ENCODE measurements around the gene IRGQ.
"Not testable (repeated sequence)": the region's sequence is repeated elsewhere in the genome, so short reads cannot be mapped to it uniquely, and the experiment has no call there.

Gene IRGQ

GRCh38 chr19:43596842-43597461 is 1.0 kb upstream of the IRGQ start:
- no peak for DNase-seq

- DNase-seq, result peak; percentile 28
These were observed 332 bp downstream of the IRGQ start for GRCh38 chr19:43595605-43595998.

- peak; percentile 79 for DNase-seq
These were observed 977 bp downstream of the IRGQ start for GRCh38 chr19:43594710-43595604.

DNA sequence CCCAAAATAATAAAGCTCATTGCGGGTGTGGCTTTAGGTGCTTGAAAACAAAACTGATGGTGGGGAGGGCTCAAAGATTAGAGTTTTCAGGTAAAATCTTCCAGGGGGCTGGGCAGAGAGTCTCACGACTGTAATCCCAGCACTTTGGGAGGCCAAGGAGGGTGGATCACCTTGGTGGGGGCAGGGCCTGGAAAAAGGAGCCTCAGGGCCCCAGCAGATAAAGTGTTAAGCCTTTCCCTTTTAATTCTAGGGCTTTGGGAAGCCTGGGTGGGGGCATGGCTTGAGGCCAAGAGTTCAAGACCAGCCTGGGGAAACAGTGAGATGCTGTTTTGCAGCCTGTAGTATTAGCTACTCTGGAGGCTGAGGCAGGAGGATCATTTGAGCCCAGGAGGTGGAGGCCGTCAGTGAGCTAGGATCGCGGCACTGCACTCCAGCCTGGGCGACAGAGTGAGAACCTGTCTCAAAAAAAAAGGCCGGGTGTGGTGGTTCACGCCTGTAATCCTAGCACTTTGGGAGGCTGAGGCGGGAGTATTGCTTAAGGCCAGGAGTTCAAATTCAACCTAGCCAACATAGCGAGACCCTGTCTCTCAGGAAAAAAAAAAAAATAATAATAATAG is 1.7 kb downstream of the IRGQ start:
- no peak for DNase-seq

DNA sequence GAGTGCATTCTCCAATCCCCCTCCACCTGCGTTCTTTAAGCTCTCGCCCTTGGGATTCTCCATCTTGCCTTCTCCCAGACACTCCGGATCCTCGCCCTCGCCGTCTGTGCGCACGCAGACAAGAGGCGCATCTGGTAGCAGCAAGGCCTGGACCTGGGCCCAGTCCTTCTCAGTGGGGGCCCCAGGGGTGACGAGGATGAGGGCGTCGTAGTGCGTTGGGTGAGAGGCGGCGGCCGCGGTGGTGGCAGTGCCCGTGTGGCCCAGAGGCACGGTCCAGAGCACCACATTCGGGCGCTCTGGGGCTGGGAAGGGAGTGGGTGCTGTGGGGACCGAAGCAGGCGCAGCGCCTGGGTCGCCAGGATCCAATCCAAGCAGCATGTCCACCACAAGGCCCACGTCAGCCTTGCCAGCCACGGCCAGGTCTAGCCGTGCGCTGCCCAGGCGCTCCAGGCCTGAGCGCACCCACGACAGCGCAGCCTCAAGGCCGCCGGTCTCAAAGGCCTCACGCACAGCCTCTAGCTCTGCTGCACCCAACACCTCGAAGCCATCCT is 3.1 kb downstream of the IRGQ start:
- no peak for DNase-seq

GRCh38 chr19:43591904-43592772 is 3.8 kb downstream of the IRGQ start:
- DNase-seq, result no peak

- no peak for DNase-seq
These were observed 6.3 kb downstream of the IRGQ start for GRCh38 chr19:43589678-43590077.

DNA sequence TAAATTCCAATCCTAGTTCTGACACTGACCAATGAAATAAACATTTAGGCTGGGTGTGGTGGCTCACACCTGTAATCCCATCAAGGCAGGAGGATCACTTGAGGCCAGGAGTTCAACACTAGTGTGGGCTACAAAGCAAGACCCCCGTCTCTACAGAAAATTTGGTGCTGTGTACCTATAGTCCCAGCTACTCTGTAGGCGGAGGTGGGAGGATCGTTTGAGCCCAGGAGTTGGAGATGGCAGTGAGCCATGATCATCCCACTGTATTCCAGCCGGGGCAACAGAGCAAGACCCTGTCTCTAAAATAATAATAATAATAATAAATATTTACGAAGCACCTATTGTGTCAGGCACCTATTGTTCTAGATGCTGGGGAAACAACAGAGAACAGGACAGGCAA is 6.7 kb downstream of the IRGQ start:
- DNase-seq, result no peak

DNA sequence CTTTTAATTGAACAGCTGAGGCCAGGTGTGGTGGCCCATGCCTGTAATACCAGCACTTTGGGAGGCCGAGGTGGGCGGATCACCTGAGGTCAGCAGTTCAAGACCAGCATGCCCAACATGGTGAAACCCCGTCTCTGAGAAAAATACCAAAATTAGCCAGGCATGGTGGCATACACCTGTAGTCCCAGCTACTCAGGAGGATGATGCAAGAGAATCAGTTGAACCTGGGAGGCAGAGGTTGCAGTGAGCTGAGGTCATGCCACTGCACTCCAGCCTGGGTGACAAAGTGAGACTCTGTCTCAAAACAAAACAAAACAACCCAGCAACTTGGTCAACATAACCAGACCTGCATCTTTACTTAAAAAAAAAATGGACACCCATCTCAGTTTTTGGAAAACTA is 8.9 kb downstream of the IRGQ start:
- not testable (repeated sequence) for DNase-seq

DNA sequence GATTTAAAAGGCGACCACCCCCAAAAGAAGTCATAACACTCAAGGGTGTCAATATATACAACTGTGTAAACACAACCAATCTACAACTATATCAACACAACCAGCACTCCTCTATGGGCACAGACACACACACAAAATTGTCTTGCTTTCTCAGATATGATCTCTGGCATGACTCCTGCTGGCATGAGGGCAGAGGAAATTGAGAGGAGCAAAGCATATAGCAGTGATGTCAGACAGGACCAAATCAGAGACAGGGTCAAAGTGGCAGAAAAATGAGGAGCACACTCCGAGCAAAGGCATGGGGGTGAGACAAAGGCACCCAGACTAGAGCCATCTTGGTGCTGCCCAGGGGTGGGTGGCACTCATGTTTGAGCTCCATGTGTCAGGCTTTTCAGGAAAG is 9.6 kb downstream of the IRGQ start:
- no peak for DNase-seq

DNA sequence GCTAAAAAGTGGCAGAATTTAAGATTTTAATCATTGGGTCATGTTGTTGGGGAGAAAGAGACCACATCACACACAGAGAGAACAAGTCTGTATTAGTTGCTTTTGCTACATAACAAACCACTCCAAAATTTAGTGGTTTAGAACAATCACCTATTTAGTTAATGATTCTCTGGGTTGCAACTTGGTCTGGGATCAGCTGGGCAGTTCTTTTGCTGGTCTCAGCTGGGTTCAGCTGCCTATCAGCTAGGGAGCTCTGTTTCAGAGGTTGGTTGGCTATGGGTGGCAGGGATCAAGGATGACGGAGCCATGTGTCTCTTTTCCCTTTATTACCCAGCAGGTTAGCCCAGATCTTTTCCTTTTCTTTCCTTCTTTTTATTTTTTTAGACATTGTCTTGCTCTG is 11.4 kb downstream of the IRGQ start:
- DNase-seq, result no peak

GRCh38 chr19:43582495-43582894 is 13.4 kb downstream of the IRGQ start:
- no peak for DNase-seq

- DNase-seq, result no peak
These were observed 14.5 kb downstream of the IRGQ start for GRCh38 chr19:43581467-43581866.

GRCh38 chr19:43578787-43579186 is 17.1 kb downstream of the IRGQ start:
- no peak for DNase-seq

DNA sequence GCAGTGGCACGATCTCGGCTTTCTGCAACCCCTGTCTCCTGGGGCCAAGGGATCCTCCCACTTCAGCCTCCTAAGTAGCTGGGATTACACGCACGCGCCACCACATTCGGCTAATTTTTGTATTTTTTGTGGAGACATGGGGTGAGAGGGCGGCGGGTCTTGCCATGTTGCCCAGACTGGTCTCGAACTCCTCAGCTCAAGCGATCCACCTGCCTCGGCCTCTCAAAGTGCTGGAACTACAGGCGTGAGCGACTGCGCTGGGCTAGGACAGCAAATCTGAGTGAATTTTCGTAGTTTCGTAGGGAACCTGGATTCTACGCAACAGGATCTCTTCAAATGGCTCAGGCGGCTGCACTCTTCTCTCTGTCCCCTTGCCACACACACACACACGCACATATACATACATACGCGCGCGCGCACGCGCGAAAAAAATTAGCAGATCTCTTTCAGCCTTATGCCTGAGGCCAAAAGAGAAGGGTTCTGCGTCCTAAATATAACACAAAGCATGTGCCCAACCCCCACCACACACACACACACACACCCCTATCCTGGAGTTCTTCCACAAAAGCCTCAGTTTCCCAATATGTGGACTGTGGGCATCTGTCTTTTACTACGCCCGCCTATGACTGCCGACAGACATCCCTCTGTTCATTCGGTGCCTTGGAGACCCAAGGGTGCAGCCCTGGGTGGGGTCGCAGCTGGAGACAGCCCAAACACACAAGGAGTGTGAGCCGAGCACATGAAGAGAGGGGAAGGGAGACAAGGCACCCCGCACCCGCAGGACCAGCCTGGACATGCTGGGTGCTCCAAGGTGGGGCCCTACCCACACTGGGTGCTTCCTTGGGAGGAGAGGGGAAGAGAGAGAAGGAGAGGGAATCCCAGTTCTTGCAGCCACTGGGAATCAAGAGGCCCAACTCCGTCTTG is 19.7 kb downstream of the IRGQ start:
- no peak for DNase-seq

DNA sequence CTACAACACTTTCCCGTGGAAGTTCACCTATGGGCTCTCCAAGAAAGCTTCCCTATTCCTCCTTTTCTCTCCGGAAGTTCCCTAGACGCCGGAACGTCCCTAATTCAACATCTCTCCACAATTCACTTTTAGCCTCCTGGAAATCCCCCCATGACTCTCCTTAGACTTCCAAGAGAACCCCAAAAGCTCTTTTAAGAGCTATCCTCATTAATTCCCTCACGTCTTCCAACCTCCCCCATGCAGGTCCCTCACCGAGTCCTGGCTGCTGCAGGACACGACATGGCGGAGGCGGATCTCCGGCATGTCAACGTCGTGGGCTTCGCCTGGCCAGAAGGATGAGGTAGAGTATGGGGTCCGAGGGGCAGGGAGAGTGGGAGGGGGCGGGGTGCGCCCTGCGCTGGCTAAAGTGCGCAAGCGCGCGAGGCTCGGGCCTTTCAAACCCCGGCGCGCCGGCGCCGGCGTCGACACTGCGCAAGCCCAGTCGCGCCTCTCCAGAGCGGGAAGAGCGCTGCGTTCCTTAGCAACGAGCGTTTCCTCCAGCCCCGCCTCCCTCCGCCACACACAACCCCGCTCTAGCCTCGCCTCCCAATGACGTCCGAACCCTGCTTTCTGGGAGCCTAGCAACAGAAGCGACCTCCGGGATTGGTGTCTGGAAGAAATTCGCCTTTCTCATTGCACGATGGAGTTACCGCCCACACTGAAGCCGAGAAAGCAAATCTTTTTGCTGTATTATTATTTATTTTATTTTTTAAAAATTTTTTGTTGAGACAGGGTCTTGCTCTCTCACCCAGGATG is 20.6 kb downstream of the IRGQ start, which contains the start of the genes PINLYP and XRCC1:
TSS of gene PINLYP (plus strand) at position 646 of the 795 bp plus-strand sequence. CDS start 1,391 bp downstream, outside the sequence.
TSS of gene XRCC1 (minus strand) at position 372 of the 795 bp plus-strand sequence. CDS start at position 303, 69 bp downstream.
- peak; percentile 98 for DNase-seq

- no peak for DNase-seq
These were observed 21.3 kb downstream of the IRGQ start for GRCh38 chr19:43574424-43575155.

- DNase-seq, result no peak
These were observed 23.8 kb downstream of the IRGQ start for GRCh38 chr19:43572171-43572588.

- DNase-seq, result no peak
These were observed 25.7 kb downstream of the IRGQ start for GRCh38 chr19:43570174-43570791.
